ENCODE data around the gene CDHR5. TPM values are rescaled to one million over a fixed set of nuclear protein-coding genes. Genes with fewer than 3 reads are reported as not detected.

The CDHR5 gene
- total RNA-seq, 1 experiment from 2014 or later = not detected

DNA sequence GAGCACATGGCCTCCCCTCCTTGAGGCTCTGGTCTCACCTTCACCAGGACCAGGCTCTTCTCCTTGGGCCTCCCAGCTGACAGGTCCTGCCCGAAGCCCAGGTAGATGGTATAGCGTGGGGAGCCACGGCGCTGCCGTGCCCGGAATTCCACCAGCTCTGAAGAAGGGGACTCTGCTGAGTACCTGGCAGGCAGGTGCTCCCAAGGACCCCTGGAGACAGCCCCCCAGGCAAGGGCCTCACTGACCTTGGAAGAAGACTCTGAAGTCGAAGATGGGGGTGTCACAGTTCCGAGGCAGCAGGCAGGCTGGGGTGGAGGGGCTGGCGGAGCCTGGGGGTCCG, 11.8 kb downstream of the CDHR5 start:
- no peaks in the 10 kb centered on the region; the same call in 1 of the 2 replicates for H3K36me3 ChIP-seq (ENCODE audit: insufficient read depth, low read length)
- no peak overlapping the region for H3K9ac ChIP-seq (ENCODE audit: low read length)
- no peak overlapping the region for H3K27ac ChIP-seq (ENCODE audit: low read length)
- no peak for DNase-seq
- H3K4me2 ChIP-seq (ENCODE audit: low read depth, low read length, poor library complexity, severe bottlenecking) = no peak overlapping the region
- no peak overlapping the region for H2AFZ ChIP-seq (ENCODE audit: low read length)
- peaks cover 27% of the 10 kb centered on the region for H3K4me1 ChIP-seq (ENCODE audit: low read length)
- H3K9me2 ChIP-seq (replicated peaks; ENCODE audit: insufficient read depth, low read length) = no peaks in the 10 kb centered on the region
- no peak overlapping the region for H3K4me3 ChIP-seq (ENCODE audit: low read length)
- no peaks in the 10 kb centered on the region for H3K9me3 ChIP-seq (ENCODE audit: low read length)
- peaks cover 7% of the 10 kb centered on the region; the same call in 1 of the 2 replicates for H3K79me2 ChIP-seq (ENCODE audit: low read length)
- H3K27me3 ChIP-seq (ENCODE audit: low read length) = no peaks in the 10 kb centered on the region
- peaks cover 27% of the 10 kb centered on the region; the same call in 1 of the 2 replicates for H4K20me1 ChIP-seq (ENCODE audit: insufficient read depth, low read depth, low read length)

- no peak overlapping the region for H3K27ac ChIP-seq (ENCODE audit: low read length)
These were observed 12.4 kb downstream of the CDHR5 start for GRCh38 chr11:612201-612960.

DNA sequence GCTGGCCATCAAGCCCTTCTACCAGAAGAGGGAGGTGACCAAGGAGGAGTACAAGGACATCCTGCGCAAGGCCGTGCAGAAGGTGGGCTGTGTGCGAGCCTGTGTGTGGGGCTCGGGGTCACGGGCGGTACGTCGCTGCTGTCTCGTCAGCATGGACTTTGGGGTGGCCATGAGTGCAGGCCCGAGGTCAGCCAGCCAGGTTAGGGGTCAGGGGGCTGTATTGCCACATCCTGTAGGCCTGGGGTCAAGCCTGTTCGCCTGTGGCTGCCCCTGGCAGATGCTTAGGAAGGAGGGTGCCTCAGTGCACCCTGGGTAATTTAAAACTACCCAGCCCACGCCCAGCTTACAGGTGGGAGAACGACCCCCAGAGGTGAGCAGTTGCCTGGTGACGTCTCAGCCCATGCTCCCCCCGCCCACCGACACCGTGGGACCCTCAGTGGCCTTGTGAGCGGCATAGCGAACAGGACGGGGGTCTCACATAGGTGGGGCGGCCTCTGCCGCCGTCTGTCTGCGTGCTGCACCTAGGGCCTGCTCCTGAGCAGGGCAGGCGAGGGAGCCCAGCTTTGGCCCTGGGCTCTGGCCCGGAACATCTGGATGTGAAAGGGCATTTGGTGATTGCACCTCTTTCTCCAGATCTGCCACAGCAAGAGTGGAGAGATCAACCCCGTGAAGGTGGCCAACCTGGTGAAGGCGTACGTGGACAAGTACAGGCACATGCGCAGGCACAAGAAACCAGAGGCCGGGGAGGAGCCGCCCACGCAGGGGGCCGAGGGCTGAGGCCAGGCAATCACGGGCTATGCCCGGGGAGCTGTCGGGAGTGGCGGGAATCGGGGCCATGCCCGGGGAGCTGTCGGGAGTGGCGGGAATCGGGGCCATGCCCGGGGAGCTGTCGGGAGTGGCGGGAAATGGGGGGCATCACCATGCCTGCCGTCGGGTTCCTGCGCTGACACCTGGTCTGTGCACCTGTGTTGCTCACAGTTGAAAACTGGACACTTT, 13.5 kb downstream of the CDHR5 start:
- H3K9ac ChIP-seq (ENCODE audit: low read length) = no peak overlapping the region
- no peak overlapping the region for H3K4me2 ChIP-seq (ENCODE audit: low read depth, low read length, poor library complexity, severe bottlenecking)
- no peak overlapping the region for H3K4me3 ChIP-seq (ENCODE audit: low read length)
- peaks cover 27% of the 10 kb centered on the region; the same call in 1 of the 2 replicates for H4K20me1 ChIP-seq (ENCODE audit: insufficient read depth, low read depth, low read length)
- DNase-seq = no peak
- no peak overlapping the region for H2AFZ ChIP-seq (ENCODE audit: low read length)
- no peaks in the 10 kb centered on the region for H3K27me3 ChIP-seq (ENCODE audit: low read length)
- no peaks in the 10 kb centered on the region for H3K9me2 ChIP-seq (replicated peaks; ENCODE audit: insufficient read depth, low read length)
- no peaks in the 10 kb centered on the region for H3K9me3 ChIP-seq (ENCODE audit: low read length)
- no peaks in the 10 kb centered on the region; the same call in 1 of the 2 replicates for H3K36me3 ChIP-seq (ENCODE audit: insufficient read depth, low read length)
- H3K27ac ChIP-seq (ENCODE audit: low read length) = no peak overlapping the region
- H3K4me1 ChIP-seq (ENCODE audit: low read length) = peaks cover 23% of the 10 kb centered on the region
- no peaks in the 10 kb centered on the region for H3K79me2 ChIP-seq (ENCODE audit: low read length)

More at GRCh38 chr11:612201-612960, 12.4 kb downstream of the CDHR5 start:
- Histone ChIP-seq H3K9ac (ENCODE audit: low read length) (no peak overlapping the region), H4K20me1 (ENCODE audit: insufficient read depth, low read depth, low read length) (peaks cover 27% of the 10 kb centered on the region; the same call in 1 of the 2 replicates), H3K27me3 (ENCODE audit: low read length) (no peaks in the 10 kb centered on the region), H3K4me3 (ENCODE audit: low read length) (no peak overlapping the region), H3K4me2 (ENCODE audit: low read depth, low read length, poor library complexity, severe bottlenecking) (no peak overlapping the region), H3K79me2 (ENCODE audit: low read length) (peaks cover 7% of the 10 kb centered on the region; the same call in 1 of the 2 replicates), H2AFZ (ENCODE audit: low read length) (no peak overlapping the region), H3K36me3 (ENCODE audit: insufficient read depth, low read length) (no peaks in the 10 kb centered on the region; the same call in 1 of the 2 replicates), H3K9me2 (replicated peaks; ENCODE audit: insufficient read depth, low read length) (no peaks in the 10 kb centered on the region), H3K9me3 (ENCODE audit: low read length) (no peaks in the 10 kb centered on the region), H3K4me1 (ENCODE audit: low read length) (peaks cover 27% of the 10 kb centered on the region)
- peak; percentile 74 for DNase-seq

DNA sequence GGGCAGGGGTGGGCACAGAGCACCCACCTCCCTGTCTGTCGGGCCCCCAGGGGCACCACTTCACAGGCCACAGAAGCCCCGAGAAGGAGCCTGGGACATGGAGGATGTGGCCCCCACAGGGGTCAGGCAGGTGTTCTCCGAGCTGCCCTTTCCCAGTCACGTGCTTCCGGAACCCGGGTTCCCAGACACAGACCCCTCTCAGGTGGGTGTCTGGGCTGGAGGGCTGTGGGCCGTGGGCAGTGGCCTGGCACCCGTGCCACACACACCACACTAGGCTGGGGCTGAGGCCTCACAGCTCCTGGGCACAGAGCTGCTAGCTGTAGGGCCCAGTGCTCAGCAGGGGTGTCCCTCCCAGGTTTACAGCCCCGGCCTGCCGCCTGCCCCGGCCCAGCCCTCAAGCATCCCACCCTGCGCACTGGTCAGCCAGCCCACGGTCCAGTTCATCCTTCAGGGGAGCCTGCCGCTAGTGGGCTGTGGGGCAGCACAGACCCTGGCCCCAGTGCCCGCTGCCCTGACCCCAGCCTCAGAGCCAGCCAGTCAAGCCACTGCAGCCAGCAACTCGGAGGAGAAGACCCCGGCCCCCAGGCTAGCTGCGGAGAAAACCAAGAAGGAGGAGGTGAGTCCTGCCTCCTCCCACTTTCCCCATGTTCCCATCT, 14.5 kb downstream of the CDHR5 start:
- H3K36me3 ChIP-seq (ENCODE audit: insufficient read depth, low read length) = peaks cover under 1% of the 10 kb centered on the region; the same call in 1 of the 2 replicates
- no peak overlapping the region for H3K27ac ChIP-seq (ENCODE audit: low read length)
- H3K9ac ChIP-seq (ENCODE audit: low read length) = no peak overlapping the region
- H3K4me2 ChIP-seq (ENCODE audit: low read depth, low read length, poor library complexity, severe bottlenecking) = no peak overlapping the region
- H4K20me1 ChIP-seq (ENCODE audit: insufficient read depth, low read depth, low read length) = peaks cover 25% of the 10 kb centered on the region; the same call in 1 of the 2 replicates
- no peak overlapping the region for H3K4me3 ChIP-seq (ENCODE audit: low read length)
- H3K4me1 ChIP-seq (ENCODE audit: low read length) = peaks cover 17% of the 10 kb centered on the region
- no peaks in the 10 kb centered on the region for H3K79me2 ChIP-seq (ENCODE audit: low read length)
- H3K9me3 ChIP-seq (ENCODE audit: low read length) = no peaks in the 10 kb centered on the region
- no peaks in the 10 kb centered on the region for H3K27me3 ChIP-seq (ENCODE audit: low read length)
- no peak overlapping the region for H2AFZ ChIP-seq (ENCODE audit: low read length)
- DNase-seq = no peak
- H3K9me2 ChIP-seq (replicated peaks; ENCODE audit: insufficient read depth, low read length) = no peaks in the 10 kb centered on the region

DNA sequence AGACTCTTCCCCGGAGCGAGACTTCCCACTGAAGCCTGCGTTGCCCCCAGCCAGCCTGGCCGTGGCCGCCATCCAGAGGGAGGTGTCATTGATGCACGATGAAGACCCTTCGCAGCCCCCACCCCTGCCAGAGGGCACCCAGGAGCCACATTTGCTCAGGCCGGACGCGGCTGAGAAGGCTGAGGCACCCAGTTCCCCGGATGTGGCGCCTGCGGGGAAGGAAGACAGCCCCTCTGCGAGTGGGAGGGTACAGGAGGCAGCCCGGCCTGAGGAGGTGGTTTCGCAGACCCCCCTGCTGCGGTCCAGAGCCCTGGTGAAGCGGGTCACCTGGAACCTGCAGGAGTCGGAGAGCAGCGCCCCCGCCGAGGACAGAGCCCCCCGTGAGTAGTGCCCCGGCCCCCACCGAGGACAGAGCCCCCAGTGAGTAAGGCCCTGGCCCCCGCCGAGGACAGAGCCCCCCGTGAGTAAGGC, 15.4 kb downstream of the CDHR5 start:
- Histone ChIP-seq H3K36me3 (ENCODE audit: insufficient read depth, low read length) (peaks cover 6% of the 10 kb centered on the region; the same call in 1 of the 2 replicates), H3K79me2 (ENCODE audit: low read length) (no peaks in the 10 kb centered on the region), H3K9me3 (ENCODE audit: low read length) (no peaks in the 10 kb centered on the region), H3K4me1 (ENCODE audit: low read length) (peaks cover 8% of the 10 kb centered on the region), H3K27me3 (ENCODE audit: low read length) (no peaks in the 10 kb centered on the region), H3K4me2 (ENCODE audit: low read depth, low read length, poor library complexity, severe bottlenecking) (no peak overlapping the region), H4K20me1 (ENCODE audit: insufficient read depth, low read depth, low read length) (peaks cover 20% of the 10 kb centered on the region; the same call in 1 of the 2 replicates), H3K4me3 (ENCODE audit: low read length) (no peak overlapping the region), H3K9ac (ENCODE audit: low read length) (no peak overlapping the region), H3K9me2 (replicated peaks; ENCODE audit: insufficient read depth, low read length) (no peaks in the 10 kb centered on the region), H2AFZ (ENCODE audit: low read length) (no peak overlapping the region), H3K27ac (ENCODE audit: low read length) (no peak overlapping the region)
- no peak for DNase-seq

DNA sequence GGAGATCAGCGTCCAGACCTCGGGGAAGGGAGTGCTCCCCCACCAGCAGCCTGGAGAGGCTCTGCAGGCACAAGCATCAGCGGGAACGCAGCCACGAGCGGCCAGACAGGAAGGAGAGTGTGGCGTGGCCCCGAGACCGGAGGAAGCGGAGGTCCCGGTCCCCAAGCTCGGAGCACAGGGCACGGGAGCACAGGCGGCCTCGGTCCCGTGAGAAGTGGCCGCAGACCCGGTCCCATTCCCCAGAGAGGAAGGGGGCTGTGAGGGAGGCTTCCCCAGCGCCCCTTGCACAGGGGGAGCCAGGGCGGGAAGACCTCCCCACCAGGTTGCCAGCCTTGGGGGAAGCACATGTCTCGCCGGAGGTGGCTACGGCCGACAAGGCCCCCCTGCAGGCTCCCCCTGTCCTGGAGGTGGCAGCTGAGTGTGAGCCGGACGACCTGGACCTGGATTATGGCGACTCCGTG, 15.9 kb downstream of the CDHR5 start:
- Histone ChIP-seq H3K4me2 (ENCODE audit: low read depth, low read length, poor library complexity, severe bottlenecking) (no peak overlapping the region), H2AFZ (ENCODE audit: low read length) (no peak overlapping the region), H3K4me1 (ENCODE audit: low read length) (peaks cover 3% of the 10 kb centered on the region), H3K27me3 (ENCODE audit: low read length) (no peaks in the 10 kb centered on the region), H4K20me1 (ENCODE audit: insufficient read depth, low read depth, low read length) (peaks cover 16% of the 10 kb centered on the region; the same call in 1 of the 2 replicates), H3K79me2 (ENCODE audit: low read length) (no peaks in the 10 kb centered on the region), H3K9me2 (replicated peaks; ENCODE audit: insufficient read depth, low read length) (no peaks in the 10 kb centered on the region), H3K27ac (ENCODE audit: low read length) (no peak overlapping the region), H3K9me3 (ENCODE audit: low read length) (no peaks in the 10 kb centered on the region), H3K9ac (ENCODE audit: low read length) (no peak overlapping the region), H3K4me3 (ENCODE audit: low read length) (no peak overlapping the region), H3K36me3 (ENCODE audit: insufficient read depth, low read length) (peaks cover 6% of the 10 kb centered on the region; the same call in 1 of the 2 replicates)
- DNase-seq = no peak

GRCh38 chr11:607971-608659, 16.6 kb downstream of the CDHR5 start:
- no peaks in the 10 kb centered on the region for H3K79me2 ChIP-seq (ENCODE audit: low read length)
- H3K27ac ChIP-seq (ENCODE audit: low read length) = no peak overlapping the region
- H4K20me1 ChIP-seq (ENCODE audit: insufficient read depth, low read depth, low read length) = peaks cover 11% of the 10 kb centered on the region; the same call in 1 of the 2 replicates
- no peaks in the 10 kb centered on the region for H3K9me2 ChIP-seq (replicated peaks; ENCODE audit: insufficient read depth, low read length)
- DNase-seq = no peak
- H3K4me1 ChIP-seq (ENCODE audit: low read length) = no peaks in the 10 kb centered on the region
- no peaks in the 10 kb centered on the region for H3K9me3 ChIP-seq (ENCODE audit: low read length)
- H3K9ac ChIP-seq (ENCODE audit: low read length) = no peak overlapping the region
- no peak overlapping the region for H3K4me3 ChIP-seq (ENCODE audit: low read length)
- H3K27me3 ChIP-seq (ENCODE audit: low read length) = no peaks in the 10 kb centered on the region
- H3K4me2 ChIP-seq (ENCODE audit: low read depth, low read length, poor library complexity, severe bottlenecking) = no peak overlapping the region
- H3K36me3 ChIP-seq (ENCODE audit: insufficient read depth, low read length) = peaks cover 6% of the 10 kb centered on the region; the same call in 1 of the 2 replicates
- no peak overlapping the region for H2AFZ ChIP-seq (ENCODE audit: low read length)

Data from Karpas-422 (cell line).